ENCODE data around the gene SMS.
A peak's percentile ranks its signal among the peaks of the same experiment; 100 is the strongest.

Gene SMS

GRCh38 chrX:21959362-21960051 is 19.0 kb downstream of the SMS start:
- peak overlapping the region; percentile 41 for H3K27ac Mint-ChIP-seq
- H3K4me1 Mint-ChIP-seq (ENCODE audit: low read depth) = peaks cover 61% of the 10 kb centered on the region
- peaks cover 24% of the 10 kb centered on the region for H3K27me3 Mint-ChIP-seq
- no peak overlapping the region for H3K4me3 Mint-ChIP-seq
- peaks cover 7% of the 10 kb centered on the region for H3K36me3 Mint-ChIP-seq (ENCODE audit: low read depth)
- no peak for DNase-seq
- no peaks in the 10 kb centered on the region for H3K9me3 Mint-ChIP-seq

GRCh38 chrX:21960569-21961541 is 20.3 kb downstream of the SMS start:
- no peak overlapping the region for H3K4me3 Mint-ChIP-seq

GRCh38 chrX:21962361-21962760 is 21.9 kb downstream of the SMS start:
- Mint-ChIP-seq H3K36me3 (ENCODE audit: low read depth) (peaks cover 12% of the 10 kb centered on the region), H3K27ac (no peak overlapping the region), H3K4me3 (no peak overlapping the region), H3K9me3 (no peaks in the 10 kb centered on the region), H3K4me1 (ENCODE audit: low read depth) (peaks cover 52% of the 10 kb centered on the region), H3K27me3 (peaks cover 19% of the 10 kb centered on the region)
- DNase-seq = no peak

More at GRCh38 chrX:21960569-21961541, 20.3 kb downstream of the SMS start:
- no peaks in the 10 kb centered on the region for H3K9me3 Mint-ChIP-seq
- no peak for DNase-seq
- H3K27me3 Mint-ChIP-seq = peaks cover 18% of the 10 kb centered on the region
- peak overlapping the region; percentile 23 for H3K27ac Mint-ChIP-seq
- H3K4me1 Mint-ChIP-seq (ENCODE audit: low read depth) = peaks cover 55% of the 10 kb centered on the region
- peaks cover 4% of the 10 kb centered on the region for H3K36me3 Mint-ChIP-seq (ENCODE audit: low read depth)

- peaks cover 22% of the 10 kb centered on the region for H3K27me3 Mint-ChIP-seq
- DNase-seq = no peak
- H3K4me1 Mint-ChIP-seq (ENCODE audit: low read depth) = peaks cover 44% of the 10 kb centered on the region
- no peaks in the 10 kb centered on the region for H3K9me3 Mint-ChIP-seq
- no peak overlapping the region for H3K4me3 Mint-ChIP-seq
- no peak overlapping the region for H3K27ac Mint-ChIP-seq
- H3K36me3 Mint-ChIP-seq (ENCODE audit: low read depth) = peaks cover 20% of the 10 kb centered on the region
Measured at GRCh38 chrX:21963269-21963668, 22.8 kb downstream of the SMS start.

GRCh38 chrX:21963731-21964405 is 23.4 kb downstream of the SMS start:
- H3K4me3 Mint-ChIP-seq = no peak overlapping the region
- no peak for DNase-seq
- H3K9me3 Mint-ChIP-seq = no peaks in the 10 kb centered on the region
- peaks cover 38% of the 10 kb centered on the region for H3K4me1 Mint-ChIP-seq (ENCODE audit: low read depth)
- peaks cover 22% of the 10 kb centered on the region for H3K27me3 Mint-ChIP-seq
- no peak overlapping the region for H3K27ac Mint-ChIP-seq
- H3K36me3 Mint-ChIP-seq (ENCODE audit: low read depth) = peaks cover 24% of the 10 kb centered on the region

- Mint-ChIP-seq H3K9me3 (no peaks in the 10 kb centered on the region), H3K27ac (no peak overlapping the region), H3K27me3 (peaks cover 21% of the 10 kb centered on the region), H3K4me3 (no peak overlapping the region), H3K4me1 (ENCODE audit: low read depth) (peaks cover 18% of the 10 kb centered on the region), H3K36me3 (ENCODE audit: low read depth) (peaks cover 40% of the 10 kb centered on the region)
- no peak for DNase-seq
Measured at GRCh38 chrX:21966866-21967265, 26.4 kb downstream of the SMS start.

- Mint-ChIP-seq H3K9me3 (no peaks in the 10 kb centered on the region), H3K36me3 (ENCODE audit: low read depth) (peaks cover 55% of the 10 kb centered on the region), H3K27ac (peak overlapping the region; percentile 22)
Measured at GRCh38 chrX:21968333-21968732, 27.8 kb downstream of the SMS start.

GRCh38 chrX:21970326-21970725 is 29.8 kb downstream of the SMS start:
- peaks cover 75% of the 10 kb centered on the region for H3K36me3 Mint-ChIP-seq (ENCODE audit: low read depth)
- no peak overlapping the region for H3K4me3 Mint-ChIP-seq
- H3K4me1 Mint-ChIP-seq (ENCODE audit: low read depth) = peaks cover 34% of the 10 kb centered on the region
- no peak for DNase-seq
- H3K9me3 Mint-ChIP-seq = no peaks in the 10 kb centered on the region
- peaks cover 16% of the 10 kb centered on the region for H3K27me3 Mint-ChIP-seq
- H3K27ac Mint-ChIP-seq = peak overlapping the region; percentile 44

More at GRCh38 chrX:21968333-21968732, 27.8 kb downstream of the SMS start:
- Mint-ChIP-seq H3K4me3 (no peak overlapping the region), H3K4me1 (ENCODE audit: low read depth) (peaks cover 22% of the 10 kb centered on the region), H3K27me3 (peaks cover 16% of the 10 kb centered on the region)
- no peak for DNase-seq

GRCh38 chrX:21972046-21972445 is 31.5 kb downstream of the SMS start:
- Mint-ChIP-seq H3K4me3 (no peak overlapping the region), H3K27ac (peak overlapping the region; percentile 87), H3K4me1 (ENCODE audit: low read depth) (peaks cover 34% of the 10 kb centered on the region), H3K27me3 (peaks cover 23% of the 10 kb centered on the region), H3K9me3 (no peaks in the 10 kb centered on the region), H3K36me3 (ENCODE audit: low read depth) (peaks cover 83% of the 10 kb centered on the region)
- DNase-seq = no peak

- no peak overlapping the region for H3K4me3 Mint-ChIP-seq
- peaks cover 34% of the 10 kb centered on the region for H3K4me1 Mint-ChIP-seq (ENCODE audit: low read depth)
- H3K27ac Mint-ChIP-seq = peak overlapping the region; percentile 87
- H3K9me3 Mint-ChIP-seq = no peaks in the 10 kb centered on the region
- peaks cover 23% of the 10 kb centered on the region for H3K27me3 Mint-ChIP-seq
- no peak for DNase-seq
- H3K36me3 Mint-ChIP-seq (ENCODE audit: low read depth) = peaks cover 83% of the 10 kb centered on the region
Measured at GRCh38 chrX:21972721-21973120, 32.2 kb downstream of the SMS start.

GRCh38 chrX:21973321-21974010 is 33.0 kb downstream of the SMS start:
- no peak for DNase-seq
- peaks cover 34% of the 10 kb centered on the region for H3K4me1 Mint-ChIP-seq (ENCODE audit: low read depth)
- H3K27me3 Mint-ChIP-seq = peaks cover 27% of the 10 kb centered on the region
- no peaks in the 10 kb centered on the region for H3K9me3 Mint-ChIP-seq
- H3K27ac Mint-ChIP-seq = peak overlapping the region; percentile 87
- peak overlapping the region; percentile 26 for H3K4me3 Mint-ChIP-seq
- peaks cover 83% of the 10 kb centered on the region for H3K36me3 Mint-ChIP-seq (ENCODE audit: low read depth)

GRCh38 chrX:21974011-21974385 is 33.5 kb downstream of the SMS start:
- Mint-ChIP-seq H3K27me3 (peaks cover 28% of the 10 kb centered on the region), H3K4me3 (peak overlapping the region; percentile 26), H3K36me3 (ENCODE audit: low read depth) (peaks cover 83% of the 10 kb centered on the region), H3K4me1 (ENCODE audit: low read depth) (peaks cover 34% of the 10 kb centered on the region), H3K9me3 (no peaks in the 10 kb centered on the region), H3K27ac (peak overlapping the region; percentile 87)
- no peak for DNase-seq

GRCh38 chrX:21975242-21975641 is 34.7 kb downstream of the SMS start:
- Mint-ChIP-seq H3K27me3 (peaks cover 20% of the 10 kb centered on the region), H3K4me3 (no peak overlapping the region), H3K9me3 (no peaks in the 10 kb centered on the region), H3K4me1 (ENCODE audit: low read depth) (peaks cover 34% of the 10 kb centered on the region), H3K27ac (no peak overlapping the region), H3K36me3 (ENCODE audit: low read depth) (peaks cover 78% of the 10 kb centered on the region)
- no peak for DNase-seq

- Mint-ChIP-seq H3K36me3 (ENCODE audit: low read depth) (peaks cover 79% of the 10 kb centered on the region), H3K27ac (no peak overlapping the region), H3K4me3 (no peak overlapping the region), H3K9me3 (no peaks in the 10 kb centered on the region), H3K4me1 (ENCODE audit: low read depth) (peaks cover 34% of the 10 kb centered on the region), H3K27me3 (peaks cover 19% of the 10 kb centered on the region)
- DNase-seq = no peak
Measured at GRCh38 chrX:21975812-21976211, 35.3 kb downstream of the SMS start.
